Activated CD4-positive, alpha-beta T cell treated with anti-CD3 and anti-CD28 coated beads for 1 hour (primary cell): ENCODE results near the gene VWA5B2.
A peak's percentile ranks its signal among the peaks of the same experiment; 100 is the strongest.

Source experiments
- DNase-seq: peaks from one replicate; pipeline ENCODE4 v3.0.0-alpha.2; 2020

The VWA5B2 gene

DNA sequence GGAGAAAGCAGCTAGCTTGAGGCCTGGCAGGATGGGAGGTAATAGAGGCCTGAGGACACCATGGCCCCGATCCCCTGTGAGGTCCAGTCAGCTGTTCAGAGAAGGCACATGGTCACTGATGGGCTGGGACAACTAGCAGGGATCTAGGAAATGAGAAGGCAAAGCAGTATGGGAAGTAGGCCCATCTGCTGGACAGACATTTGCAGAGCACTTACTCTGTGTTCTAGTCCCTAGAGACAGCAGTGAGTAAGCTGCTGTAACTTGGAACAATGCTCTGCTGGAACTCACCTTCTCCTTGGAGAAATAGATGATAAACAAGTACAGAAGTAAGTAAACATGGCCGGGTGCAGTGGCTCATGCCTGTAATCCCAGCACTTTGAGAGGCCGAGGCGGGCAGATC, 53.6 kb downstream of the VWA5B2 start:
- no peak for DNase-seq

DNA sequence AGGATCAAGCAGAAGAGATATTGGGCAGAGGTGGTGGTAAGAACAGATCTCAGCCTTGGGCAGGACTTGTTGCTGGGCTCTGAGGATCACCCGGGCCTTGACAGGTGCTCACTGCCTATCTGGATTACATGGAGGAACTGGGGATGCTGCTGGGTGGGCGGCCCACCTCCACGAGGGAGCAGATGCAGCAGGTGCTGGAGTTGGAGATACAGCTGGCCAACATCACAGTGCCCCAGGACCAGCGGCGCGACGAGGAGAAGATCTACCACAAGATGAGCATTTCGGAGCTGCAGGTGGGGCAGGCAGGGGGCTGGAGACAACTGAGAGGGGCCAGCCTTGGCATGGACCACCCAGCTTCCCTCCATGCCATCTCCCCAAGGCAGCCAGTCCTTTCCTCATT, 54.3 kb downstream of the VWA5B2 start:
- DNase-seq, result no peak

DNA sequence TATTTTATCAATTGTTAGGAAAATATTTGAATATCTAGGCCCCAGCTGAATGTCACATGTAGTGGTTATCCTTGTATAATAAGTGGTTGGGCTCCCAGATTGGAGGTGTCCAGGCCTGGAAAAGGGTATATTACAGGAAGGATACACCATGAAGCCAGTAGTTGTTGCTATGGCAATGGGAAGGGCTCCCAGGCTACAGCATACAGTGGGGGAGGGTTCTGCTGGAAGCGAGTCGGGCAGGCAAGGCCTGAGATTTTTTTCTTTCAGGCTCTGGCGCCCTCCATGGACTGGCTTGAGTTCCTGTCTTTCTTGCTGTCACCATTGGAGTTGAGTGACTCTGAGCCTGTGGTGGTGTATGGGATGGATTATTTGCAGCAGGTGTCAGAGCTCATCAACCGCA, 55.3 kb downstream of the VWA5B2 start:
- DNase-seq, result no peak

DNA sequence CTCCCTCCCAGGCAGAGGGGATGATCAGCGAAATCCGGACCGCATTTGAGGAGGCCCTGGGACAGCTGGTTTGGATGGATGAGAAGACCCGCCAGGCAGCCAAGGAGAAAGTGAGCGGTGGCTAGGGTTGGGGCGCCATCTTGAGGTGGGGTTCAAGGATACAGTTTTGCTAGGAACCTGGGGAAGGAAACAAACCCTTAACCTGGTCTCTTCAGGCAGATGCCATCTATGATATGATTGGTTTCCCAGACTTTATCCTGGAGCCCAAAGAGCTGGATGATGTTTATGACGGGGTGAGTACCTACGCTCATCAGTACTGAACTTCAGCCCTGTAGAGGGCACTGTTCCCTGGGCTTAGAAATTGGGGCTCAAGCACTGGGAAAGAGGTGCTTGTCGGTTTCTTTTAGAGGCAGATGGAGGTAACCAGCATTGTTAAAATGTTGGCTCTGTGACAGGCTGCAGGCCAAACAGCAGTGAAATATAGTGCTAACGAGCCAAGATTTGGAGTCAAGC, 60.1 kb downstream of the VWA5B2 start:
- peak; percentile 40 for DNase-seq

DNA sequence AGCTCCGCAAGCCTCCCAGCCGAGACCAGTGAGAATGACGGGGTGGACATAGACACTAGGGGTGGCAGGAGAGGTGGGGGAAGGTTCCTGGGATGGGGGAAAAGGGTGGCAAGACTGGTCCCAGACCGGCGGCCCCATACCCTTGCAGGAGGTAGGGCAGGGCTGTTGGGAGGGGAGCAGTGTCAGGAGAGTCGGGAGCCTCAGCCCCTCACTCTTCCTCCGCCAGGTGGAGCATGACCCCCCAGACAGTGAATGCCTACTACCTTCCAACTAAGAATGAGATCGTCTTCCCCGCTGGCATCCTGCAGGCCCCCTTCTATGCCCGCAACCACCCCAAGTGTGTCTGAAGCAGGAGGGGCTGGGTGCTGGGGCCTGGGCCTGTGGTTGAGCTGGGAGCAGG, 60.9 kb downstream of the VWA5B2 start:
- no peak for DNase-seq

DNA sequence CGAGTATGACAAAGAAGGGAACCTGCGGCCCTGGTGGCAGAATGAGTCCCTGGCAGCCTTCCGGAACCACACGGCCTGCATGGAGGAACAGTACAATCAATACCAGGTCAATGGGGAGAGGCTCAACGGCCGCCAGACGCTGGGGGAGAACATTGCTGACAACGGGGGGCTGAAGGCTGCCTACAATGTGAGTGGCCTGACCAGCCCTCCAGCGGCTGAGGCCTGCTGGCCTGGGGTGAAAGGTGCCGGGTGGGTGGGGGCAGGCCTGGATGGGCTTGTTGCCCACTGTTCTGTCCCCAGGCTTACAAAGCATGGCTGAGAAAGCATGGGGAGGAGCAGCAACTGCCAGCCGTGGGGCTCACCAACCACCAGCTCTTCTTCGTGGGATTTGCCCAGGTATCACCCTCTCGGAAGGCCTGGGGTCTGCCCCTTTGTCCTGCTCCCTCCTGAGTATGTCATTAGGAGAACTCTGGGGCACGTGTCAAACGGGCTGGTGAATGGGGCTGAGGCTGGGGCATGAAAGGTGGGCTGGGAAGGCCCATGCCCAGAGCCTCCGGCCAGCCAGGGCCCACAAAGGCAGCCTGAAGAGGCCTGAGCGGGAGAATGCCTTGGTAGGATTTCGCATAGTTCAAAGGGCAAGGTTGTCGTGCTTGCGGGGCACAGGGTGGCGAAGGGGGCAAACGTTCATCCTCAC, 61.8 kb downstream of the VWA5B2 start:
- no peak for DNase-seq
